ENCODE measurements around the gene FNDC10.
A peak's percentile ranks its signal among the peaks of the same experiment; 100 is the strongest.
"Not testable (repeated sequence)": the region's sequence is repeated elsewhere in the genome, so short reads cannot be mapped to it uniquely, and the experiment has no call there.

Gene FNDC10

DNA sequence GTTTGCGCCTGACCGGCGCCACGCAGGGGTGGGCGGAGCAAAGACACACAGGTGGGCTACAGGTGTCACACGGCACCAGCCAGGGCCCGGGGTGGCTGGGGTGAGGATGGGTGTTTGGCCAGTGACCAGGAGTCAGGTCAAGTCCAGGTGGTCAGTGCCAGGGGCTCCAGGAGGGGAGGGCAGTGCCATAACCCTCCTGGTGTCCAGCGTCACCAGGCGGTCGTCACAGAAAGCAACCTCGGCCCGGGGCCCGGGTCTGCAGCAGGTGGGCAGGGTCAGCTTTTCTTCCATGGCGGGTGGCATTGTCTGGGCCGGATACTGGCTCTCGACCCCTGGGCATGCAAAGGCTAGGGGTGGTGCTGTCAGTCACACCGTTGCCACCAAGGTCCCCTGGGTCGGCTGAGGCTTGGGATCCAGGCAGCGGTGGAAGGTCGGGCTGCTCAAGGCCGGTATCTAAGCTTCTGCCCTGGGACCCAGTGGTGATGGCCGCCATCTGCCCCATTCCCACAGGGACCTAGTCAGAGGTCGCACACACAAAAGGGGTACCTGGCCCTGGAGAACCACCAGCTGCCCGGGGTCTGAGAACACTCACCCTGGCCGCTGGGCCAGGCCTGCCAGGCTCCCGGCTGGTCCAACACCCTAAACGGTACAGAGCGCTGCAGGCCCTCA, 1.8 kb downstream of the FNDC10 start:
- DNase-seq: no peak

DNA sequence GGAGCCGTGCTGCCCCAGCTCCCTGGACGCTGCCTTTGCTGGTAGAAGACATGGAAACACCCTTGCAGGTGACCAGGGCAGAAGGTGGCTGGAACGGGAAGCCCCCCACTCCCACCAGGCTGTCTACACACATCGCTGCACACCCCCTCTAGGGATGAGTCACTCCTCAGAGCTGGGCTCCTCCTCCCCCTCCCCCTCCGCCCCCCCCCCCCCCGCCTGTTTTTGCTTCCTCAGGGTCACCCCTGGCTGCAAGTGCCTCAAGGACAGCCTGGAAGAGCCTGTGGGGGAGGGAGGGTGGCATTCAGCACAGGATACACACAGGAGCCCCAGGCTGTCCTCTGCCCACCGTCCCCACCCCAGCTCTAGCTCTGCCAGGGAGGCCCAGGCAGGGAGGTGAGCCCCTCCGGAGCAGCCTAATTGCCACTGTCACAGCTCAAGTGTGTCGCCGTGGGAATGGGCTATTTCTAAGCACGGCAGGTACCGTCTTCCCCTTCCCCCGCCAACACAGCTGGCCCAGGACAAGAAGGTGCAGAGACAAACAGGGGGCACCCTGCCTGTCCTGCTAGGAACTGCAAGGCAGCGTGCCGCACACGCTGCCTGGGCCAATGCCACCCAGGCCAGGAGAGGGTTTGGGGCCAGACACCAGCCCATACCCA, 2.5 kb downstream of the FNDC10 start:
- DNase-seq: no peak

DNA sequence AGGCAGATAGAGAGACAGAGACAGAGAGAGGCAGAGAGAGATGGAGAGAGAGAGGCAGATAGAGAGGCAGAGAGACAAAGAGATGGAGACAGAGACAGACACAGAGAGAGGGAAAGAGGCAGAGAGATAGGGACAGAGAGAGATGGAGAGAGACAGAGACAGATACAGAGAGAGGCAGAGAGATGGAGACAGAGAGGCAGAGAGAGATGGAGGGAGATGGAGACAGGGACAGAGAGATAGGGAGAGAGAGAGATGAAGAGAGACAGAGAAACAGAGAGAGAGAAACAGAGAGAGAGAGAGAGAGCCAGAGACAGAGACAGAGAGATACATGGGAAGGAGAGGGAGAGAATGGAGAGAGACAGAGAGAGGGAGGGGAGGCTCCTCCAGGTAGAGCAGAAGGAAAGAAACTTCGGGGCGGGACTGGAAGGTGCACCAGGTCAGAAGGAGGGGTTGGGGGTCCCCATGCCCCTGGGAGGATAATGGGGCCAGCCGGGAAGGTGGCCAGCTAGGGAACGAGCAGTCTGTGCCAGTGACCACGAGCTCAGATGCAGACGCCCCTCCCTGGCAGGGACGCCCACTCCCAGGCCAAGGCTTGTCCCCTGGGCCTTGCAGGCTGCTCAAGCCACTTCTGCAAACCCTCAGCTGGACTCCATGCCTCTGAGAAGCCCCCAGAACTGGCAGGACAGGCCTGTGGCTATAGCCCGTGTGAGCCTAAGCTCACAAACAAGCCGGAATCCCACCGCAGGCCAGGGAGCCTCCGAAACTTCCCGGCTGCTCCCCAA, 3.3 kb downstream of the FNDC10 start:
- no peak for DNase-seq

DNA sequence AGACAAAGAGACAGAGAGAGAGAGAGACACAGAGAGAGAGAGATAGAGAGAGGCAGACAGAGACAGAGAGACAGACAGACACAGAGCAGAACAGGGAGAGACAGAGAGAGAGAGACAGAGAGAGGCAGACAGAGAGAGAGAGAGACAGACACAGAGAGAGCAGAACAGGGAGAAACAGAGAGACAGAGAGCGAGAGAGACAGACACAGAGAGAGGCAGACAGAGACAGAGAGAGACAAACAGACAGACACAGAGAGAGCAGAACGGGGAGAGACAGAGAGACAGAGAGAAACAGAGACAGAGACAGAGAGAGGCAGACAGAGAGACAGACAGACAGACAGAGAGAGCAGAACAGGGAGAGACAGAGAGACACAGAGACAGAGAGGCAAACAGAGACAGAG, 4.6 kb downstream of the FNDC10 start:
- not testable (repeated sequence) for DNase-seq

DNA sequence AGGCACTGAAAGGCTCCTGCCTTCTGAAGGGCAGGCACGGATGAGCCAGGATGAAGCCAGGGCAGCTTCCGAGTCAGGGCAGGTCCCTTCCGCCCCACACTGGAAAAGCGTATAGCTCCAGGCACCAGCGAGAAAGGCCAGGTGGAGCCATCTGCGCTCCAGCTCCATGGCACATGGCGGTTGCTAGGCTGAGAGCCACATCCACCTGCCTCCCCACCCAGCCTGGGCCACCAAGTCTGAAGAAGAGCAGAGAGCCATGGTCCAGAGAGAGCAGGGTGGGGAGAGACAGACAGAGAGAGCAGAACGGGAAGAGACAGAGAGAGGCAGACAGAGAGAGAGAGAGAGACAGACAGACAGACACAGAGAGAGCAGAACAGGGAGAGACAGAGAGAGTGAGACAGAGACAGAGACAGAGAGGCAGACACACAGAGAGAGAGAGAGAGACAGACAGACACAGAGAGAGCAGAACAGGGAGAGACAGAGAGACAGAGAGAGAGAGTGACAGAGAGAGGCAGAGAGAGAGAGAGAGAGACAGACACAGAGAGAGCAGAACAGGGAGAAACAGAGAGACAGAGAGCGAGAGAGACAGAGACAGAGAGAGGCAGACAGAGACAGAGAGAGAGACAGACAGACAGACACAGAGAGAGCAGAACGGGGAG, 5.2 kb downstream of the FNDC10 start:
- DNase-seq: no peak

DNA sequence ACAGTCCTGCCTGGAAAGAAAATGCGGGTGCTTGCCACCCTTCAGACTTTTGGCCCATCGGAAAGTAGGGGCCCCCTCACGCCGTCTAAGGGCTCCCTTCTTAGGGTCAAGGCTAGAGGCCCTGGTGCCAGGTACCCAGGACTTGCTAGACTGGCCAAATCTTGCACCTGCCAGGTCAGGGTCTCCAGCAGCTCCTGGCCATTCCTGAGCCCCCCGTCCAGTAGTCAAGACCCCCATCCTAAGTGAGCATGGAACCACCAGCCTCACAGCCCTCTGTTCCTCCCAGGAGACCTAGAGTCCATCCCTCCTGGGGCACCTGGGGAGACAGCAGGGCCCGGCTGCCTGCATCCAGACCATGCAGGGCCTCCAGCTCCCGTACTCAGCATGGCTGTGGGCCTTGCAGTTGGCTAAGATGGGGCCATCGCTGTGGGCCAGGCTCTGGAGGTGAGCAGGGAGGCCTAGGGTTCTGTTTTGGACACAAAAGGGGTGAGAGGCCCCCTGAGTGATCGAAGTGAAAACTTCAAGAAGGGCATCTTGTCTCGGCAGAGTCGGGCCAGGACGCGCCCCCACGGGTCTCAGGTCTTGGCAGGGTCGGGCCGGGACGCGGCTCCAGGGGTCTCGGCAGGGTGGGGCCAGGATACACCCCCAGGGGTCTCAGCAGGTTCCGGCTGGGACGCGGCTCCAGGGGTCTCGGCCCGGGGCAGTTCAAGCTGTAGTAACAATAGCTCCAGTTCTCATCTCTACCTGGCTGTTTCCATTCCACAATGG, 5.9 kb downstream of the FNDC10 start:
- no peak for DNase-seq

DNA sequence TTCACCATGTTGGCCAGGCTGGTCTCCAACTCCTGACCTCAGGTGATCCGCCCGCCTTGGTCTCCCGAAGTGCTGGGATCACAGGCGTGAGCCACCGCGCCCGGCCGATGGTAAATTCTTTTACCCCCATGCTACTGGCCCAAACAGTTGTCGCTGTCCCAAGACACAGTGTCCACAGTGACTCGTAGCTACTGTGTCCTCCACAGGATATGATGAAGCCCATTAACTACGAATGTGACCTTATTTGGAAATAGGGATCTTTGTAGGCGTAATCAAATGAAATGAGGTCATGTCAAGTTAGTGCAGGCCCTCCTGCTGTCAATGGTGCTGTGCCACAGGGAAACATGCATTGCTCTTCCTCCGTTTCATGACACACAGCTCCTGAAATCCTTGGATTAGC, 8.5 kb downstream of the FNDC10 start:
- DNase-seq: no peak

DNA sequence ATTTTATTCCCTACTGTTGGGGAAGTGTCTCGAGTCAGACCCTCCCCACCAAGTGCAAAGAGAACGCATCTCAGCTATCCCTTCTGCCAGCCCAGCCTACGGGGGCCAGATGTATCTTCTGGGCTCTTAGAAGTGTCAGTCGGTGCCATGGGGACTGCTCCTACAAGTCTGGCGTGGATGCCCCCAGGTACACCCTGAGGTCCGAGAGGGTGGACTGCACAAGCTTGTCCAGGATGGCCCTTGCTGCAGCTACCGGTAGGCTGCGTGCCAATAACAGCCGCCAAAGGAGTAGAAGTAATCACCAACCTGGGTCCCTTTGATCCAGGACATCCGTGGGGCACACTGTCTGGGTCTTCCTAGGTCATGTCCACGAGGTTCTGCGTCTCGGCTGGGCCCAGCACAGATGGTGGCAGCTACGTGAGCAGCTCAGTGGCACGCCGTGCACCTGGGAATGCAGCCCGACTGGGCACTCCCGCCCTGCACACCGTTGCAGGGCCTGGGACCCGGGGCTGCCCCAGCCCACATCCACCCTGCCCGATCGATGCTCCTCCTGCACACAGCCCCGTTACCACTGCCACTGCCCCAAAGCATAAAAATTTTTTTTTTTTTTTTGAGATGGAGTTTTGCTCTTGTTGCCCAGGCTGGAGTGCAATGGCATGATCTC, 16.5 kb downstream of the FNDC10 start:
- DNase-seq: no peak

DNA sequence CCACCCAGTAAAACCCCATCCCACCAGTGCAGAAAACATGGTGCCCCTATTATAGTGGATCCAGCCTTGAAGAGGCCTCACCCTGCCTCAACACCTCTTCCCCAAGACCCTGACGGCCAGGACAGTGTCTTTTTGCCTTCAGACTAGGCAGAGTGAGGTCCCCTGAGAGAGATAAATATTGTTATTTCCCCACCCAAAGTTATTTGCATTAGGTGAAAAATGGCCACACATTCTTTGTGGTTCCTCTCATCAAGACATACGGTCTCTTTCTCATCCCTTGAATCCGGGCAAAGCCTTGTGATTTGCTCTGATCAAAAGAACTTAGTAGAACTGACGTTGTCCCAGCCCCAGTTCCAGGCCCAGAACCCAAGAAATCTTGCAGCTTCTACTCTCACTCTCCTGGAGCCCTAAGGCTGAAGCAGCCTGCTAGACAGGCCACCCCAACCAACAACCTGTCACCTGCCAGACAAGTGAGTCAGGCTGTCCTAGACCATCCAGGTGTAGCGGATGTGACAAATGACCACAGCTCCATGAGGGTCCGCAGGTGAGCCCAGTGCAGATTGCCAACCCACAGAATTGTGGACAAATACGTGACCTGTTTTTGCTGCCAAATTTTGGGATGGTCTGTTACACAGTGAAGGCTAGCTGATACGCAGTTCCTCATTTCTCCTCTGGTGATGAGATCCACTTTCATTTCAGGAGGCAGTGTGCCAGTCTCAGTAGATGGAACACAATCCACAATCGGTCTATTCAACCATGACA, 17.2 kb downstream of the FNDC10 start:
- no peak for DNase-seq

DNA sequence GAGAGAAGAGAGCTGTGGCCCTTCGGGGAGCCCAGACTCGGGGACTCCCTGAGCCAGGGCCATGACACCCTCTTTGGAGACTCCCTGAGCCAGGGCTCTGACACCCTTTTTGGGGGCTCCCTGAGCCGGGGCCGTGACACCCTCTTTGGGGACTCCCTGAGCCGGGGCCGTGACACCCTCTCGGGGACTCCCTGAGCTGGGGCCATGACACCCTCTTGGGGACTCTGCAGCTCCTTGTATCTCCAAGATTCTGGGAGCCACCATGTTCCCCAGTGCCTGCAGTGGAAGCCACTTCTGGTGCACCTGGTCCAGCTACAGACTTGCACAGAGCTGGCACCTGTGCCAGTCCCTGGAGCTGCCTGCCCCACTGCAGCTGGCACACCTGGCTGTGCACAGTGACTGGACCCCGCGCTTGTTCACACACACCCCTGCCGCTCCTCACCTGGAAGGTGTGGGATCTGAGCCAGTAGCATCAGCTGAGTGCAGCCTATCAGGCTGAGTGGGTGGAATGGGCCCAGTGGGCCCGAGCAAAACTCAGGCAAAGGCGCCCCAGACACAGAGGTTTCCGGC, 21.5 kb downstream of the FNDC10 start:
- DNase-seq: no peak

DNA sequence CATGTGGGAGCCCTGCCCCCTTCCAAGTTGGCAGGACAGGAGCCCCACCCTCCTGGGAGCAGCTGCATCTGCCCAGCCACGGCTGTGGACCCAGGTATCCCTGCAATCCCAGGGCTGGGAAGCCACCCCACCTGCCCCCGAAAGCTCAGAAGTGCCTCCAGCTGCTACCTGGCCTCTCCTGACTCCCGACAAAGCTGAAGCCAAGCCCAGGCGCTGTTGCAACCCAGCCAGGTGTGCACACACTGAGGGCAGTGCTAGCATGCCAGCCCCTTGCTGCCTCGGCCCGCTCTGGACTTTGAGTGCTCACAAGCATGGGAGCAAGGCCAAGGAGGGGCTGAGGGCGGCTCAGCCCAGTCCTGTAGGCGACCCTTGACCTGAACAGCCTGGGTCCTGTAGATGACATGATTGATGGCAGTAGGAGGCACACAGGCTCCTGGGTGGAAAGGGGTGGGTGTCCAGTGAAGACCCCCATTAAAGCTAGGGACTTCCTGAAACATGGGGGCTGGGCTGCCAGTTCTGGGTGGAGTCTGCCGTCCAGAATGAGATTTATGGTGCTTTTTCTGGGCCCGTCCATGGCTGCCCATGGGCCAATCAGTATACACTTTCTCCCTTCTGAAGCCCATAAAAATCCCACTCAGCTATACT, 22.4 kb downstream of the FNDC10 start:
- DNase-seq: no peak

DNA sequence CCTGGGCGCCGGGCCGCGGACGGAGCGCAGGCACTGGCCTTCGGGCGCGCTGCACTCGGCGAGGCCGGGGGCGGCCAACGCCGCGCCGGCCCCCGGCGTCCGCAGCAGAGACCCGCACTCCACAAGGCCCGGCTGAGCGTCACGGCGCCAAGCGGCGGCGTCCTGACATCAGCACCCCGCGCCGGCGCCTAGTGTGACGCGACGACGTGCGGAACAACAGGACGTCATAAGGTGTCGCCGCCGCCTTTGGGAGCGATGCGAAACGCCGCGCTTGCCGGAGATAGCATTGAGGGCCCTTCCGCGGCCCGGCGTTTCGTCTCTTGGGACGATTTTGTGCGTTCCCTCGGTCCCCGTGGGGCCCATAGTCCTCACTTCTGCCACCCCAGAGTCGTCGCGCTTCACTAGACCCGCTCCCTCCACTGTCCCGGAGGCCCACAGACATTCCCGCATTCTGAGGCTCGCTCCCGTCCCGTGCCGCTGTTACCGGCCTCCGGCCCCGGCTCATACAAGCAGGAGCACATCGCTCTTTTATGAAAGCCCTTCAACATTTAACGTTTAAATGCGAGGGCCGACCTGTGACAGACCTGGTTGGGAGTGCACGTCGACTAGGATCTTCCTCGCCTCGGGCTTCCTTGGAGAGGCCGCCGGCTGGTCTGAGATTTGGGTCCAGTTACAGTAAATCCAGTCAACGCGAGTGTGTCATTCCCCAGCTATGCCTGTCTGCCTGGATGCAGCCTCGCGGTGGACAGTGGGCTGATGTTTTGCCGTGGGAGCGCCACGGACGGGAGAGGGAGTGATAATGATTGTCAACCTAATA, 25.0 kb downstream of the FNDC10 start, which contains the start of gene SSU72:
SSU72 (minus strand) TSS at position 143 of the 817 bp plus-strand sequence. CDS start 306 bp downstream, outside the sequence.
- DNase-seq: peak; percentile 93

DNA sequence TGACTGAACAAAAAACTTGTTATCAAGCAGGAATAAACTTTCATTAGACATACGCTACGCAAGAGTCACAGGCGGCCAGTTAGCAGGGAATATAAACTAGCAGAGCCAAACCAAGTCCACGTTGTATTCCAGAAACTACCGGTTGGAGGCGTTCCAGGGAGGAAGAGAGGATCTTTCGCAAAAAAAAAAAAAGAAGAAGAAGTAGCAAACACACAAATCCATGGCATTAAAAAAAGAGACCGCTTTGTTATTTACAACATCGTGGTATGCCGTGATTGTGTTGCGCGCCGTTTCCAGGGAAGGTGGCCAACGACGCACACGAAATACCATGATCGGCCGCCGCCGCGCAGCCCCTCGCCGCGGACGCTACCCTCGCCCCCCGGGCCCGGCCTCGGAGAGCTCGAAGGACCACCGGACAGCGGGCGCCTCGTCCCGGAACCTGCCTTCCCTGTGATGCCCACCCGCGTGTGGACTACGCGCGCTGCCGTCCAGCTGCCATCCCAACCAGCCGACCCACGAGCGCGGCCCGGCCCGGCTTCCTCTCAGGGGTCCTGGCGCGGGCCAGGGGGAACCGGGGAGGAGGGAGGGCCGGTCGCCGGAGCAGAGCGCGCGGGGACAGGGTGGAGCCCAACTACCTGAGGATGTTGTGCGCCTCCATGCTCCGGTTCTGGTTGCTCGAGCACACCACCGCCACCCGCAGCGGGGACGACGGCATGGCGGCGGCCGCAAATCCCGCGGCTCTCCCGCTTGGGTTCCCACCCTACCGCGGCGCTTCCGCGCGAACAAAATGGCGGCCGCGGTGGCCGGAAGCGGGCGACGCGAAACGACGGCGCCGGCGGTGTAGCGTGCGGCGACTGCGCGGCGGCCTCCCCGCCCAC, 25.9 kb downstream of the FNDC10 start:
- peak; percentile 81 for DNase-seq

DNA sequence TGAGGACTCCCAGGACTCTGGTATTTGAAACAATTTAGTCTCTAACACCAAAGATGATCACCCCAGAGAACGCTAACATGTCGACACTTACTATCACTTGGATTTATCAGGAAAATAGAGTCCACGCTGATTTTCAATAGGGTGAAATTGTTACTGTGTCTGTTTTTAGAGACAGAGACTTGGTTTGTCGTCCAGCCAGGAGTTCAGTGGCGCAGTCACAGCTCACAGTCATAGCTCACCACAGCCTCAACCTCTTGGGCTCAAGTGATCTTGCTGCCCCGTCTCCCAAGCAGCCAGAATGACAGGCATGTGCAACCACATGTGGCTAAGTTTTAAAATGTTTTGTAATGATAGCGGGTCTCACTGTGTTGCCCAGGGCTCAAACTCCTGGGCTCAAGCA, 30.6 kb downstream of the FNDC10 start:
- DNase-seq: no peak

DNA sequence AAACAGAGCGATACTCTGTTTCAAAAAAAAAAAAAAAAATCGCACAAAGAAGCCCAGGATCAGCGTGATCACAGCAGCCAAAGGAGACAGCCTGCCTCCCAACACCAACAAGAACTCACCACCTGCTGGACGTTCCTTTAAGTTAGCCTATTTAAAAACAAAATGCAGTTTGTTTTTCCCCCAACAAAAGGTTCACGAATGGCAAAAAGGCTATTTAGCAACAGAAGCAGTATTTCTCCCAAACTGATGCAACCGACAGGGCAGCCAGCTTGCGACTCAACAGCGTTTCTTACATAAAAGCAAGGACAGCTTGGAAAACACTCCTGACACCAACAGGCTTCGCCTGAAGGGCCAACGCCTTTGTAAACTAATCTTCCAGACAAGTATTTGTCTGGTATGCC, 32.0 kb downstream of the FNDC10 start:
- DNase-seq: no peak

DNA sequence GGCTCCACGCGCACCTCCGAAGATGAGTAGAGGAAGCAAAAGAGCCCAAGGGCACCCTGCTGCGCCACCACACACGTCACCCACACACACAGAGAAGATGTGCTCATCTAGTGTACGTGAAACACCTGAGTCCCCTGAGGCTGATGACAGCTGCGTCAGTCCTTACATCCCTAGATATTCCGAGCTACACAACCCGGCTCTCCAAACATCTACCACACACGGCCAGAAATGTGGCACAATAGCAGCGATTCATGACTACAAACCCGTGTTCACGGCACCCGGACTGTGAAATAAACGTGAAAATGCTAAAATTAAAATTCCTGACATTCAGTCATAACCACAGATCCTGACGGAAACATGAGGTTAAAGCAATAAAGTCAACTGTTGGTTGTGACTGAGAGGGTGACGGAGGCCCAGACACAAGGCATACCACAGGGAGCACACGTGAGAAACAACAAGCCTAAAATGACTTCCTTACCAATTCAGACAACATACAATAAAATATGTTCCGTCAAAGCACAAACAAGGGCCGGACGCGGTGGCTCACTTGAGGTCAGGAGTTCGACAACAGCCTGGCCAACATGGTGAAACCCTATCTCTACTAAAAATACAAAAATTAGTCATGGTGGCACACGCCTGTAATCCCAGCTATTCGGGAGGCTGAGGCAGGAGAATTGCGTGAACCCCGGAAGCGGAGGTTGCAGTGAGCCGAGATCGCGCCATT, 32.6 kb downstream of the FNDC10 start:
- DNase-seq: no peak

DNA sequence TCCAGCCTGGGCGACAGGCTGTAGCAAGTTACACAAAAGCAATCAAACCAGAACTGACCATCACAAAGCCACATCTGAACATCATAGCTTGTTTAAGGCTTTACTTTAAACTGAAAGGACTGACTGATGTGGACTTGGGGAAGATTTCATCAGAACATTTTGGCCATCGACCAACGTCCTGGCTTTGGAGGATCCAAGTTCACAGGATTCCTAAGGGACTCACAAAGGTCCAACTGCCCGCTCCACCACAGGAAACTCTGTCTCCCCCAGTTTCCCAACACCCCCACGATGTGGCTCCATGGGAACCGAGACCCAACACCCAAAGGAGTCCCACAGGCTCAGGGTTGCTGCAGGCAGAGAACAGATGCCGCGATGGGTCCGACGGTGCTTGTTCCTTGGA, 34.6 kb downstream of the FNDC10 start:
- DNase-seq: no peak

DNA sequence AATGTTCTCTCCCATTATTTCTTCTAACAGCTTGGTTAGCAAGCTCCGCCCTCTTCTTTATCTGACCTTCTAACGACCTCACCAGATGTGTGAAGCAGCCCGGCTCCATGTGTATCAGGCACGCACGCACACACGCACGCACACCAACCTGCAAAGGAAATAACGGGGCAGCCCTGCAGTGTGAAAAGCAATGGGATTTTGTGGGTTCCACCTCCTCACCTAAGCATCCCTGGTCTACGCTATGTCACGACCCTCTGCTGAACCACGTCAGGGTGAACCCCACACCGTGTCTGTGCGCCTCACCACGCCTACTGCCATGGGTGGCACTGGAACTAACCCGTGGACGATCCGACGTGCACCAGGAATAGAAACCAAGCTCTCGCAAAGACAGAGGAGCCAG, 35.7 kb downstream of the FNDC10 start:
- DNase-seq: no peak

Data from CD4-positive, alpha-beta T cell treated with Interleukin-21 for 1 hour (primary cell).